ENCODE measurements around the gene CCL4. TPM values are rescaled to one million over a fixed set of nuclear protein-coding genes. Genes with fewer than 3 reads are reported as not detected.

The CCL4 gene
- total RNA-seq, 4 donors from 2014 or later = 1.0 to 2.5 (median 1.5) TPM

- Histone ChIP-seq H3K9me3 (no peaks in the 10 kb centered on the region), H3K4me1 (no peaks in the 10 kb centered on the region), H3K36me3 (no peaks in the 10 kb centered on the region), H3K27me3 (no peaks in the 10 kb centered on the region), H3K4me3 (no peak overlapping the region), H3K27ac (no peak overlapping the region)
- TF ChIP-seq, protein P1, sequence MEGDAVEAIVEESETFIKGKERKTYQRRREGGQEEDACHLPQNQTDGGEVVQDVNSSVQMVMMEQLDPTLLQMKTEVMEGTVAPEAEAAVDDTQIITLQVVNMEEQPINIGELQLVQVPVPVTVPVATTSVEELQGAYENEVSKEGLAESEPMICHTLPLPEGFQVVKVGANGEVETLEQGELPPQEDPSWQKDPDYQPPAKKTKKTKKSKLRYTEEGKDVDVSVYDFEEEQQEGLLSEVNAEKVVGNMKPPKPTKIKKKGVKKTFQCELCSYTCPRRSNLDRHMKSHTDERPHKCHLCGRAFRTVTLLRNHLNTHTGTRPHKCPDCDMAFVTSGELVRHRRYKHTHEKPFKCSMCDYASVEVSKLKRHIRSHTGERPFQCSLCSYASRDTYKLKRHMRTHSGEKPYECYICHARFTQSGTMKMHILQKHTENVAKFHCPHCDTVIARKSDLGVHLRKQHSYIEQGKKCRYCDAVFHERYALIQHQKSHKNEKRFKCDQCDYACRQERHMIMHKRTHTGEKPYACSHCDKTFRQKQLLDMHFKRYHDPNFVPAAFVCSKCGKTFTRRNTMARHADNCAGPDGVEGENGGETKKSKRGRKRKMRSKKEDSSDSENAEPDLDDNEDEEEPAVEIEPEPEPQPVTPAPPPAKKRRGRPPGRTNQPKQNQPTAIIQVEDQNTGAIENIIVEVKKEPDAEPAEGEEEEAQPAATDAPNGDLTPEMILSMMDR (IDR thresholded peaks at IDR 0.05) = no peak
- no peak for TF ChIP-seq POLR2A (IDR thresholded peaks at IDR 0.05)
- intact Hi-C loops (cut with DNase I; ENCODE audit: low total_unique reads) = no loop called here
- DNase-seq = no peak
These were observed 23.7 kb downstream of the CCL4 start for GRCh38 chr17:36127199-36127893.

GRCh38 chr17:36127911-36128310, 24.3 kb downstream of the CCL4 start:
- Histone ChIP-seq H3K27me3 (no peaks in the 10 kb centered on the region), H3K27ac (no peak overlapping the region), H3K9me3 (no peaks in the 10 kb centered on the region), H3K4me1 (no peaks in the 10 kb centered on the region), H3K4me3 (no peak overlapping the region), H3K36me3 (no peaks in the 10 kb centered on the region)
- TF ChIP-seq, protein P1 (IDR thresholded peaks at IDR 0.05) = no peak
- no peak for TF ChIP-seq POLR2A (IDR thresholded peaks at IDR 0.05)
- no peak for DNase-seq
- intact Hi-C loops (cut with DNase I; ENCODE audit: low total_unique reads) = no loop called here

DNA sequence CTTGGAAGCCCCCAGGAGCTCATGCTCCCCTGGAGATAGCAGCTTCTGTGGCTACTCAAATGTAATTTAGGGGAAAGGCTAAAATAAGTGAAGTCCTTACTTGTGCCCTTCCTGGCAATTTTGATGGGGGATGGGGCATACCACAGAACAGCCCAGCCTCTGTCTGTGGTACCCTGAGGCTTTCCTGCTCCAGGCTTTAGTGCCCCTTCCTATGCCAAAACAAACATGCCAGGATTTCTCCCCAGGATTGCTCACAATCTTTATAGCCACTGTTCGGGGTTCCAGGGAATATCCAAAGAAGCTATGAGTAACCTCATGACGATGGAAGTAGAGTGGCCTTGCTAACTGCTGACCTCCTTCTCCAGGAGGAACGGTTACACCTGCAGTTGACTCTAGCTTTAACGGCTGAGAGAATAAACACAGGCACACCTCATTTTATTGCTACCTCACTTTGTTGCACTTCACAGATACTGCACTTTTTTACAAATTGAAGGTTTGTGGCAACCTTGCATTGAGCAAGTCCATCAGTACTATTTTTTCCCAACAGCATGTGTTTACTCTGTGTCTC, 24.9 kb downstream of the CCL4 start:
- no peaks in the 10 kb centered on the region for H3K4me1 ChIP-seq
- no peaks in the 10 kb centered on the region for H3K27me3 ChIP-seq
- H3K27ac ChIP-seq = no peak overlapping the region
- H3K4me3 ChIP-seq = no peak overlapping the region
- no peak for DNase-seq
- no peaks in the 10 kb centered on the region for H3K36me3 ChIP-seq
- H3K9me3 ChIP-seq = no peaks in the 10 kb centered on the region
- intact Hi-C loops (cut with DNase I; ENCODE audit: low total_unique reads) = no loop called here
- TF ChIP-seq, protein P1 (IDR thresholded peaks at IDR 0.05) = no peak
- TF ChIP-seq POLR2A (IDR thresholded peaks at IDR 0.05) = no peak

DNA sequence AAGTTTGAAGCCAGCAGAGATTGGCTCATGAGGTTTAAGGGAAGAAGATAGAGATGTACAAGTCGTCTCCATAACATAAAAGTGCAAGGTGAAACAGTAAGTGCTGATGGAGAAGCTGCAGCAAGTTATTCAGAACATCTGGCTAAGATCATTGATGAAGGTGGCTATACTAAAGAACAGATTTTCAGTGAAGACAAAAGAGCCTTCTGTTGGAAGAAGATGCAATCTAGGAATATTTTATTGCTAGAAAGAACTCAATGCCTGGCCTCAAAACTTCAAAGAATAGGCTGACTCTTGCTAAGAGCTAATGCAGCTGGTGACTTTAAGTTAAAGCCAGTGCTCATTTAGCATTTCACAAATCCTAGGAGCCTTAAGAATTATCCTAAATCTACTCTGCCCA, 26.0 kb downstream of the CCL4 start:
- Histone ChIP-seq H3K27ac (no peak overlapping the region), H3K9me3 (no peaks in the 10 kb centered on the region), H3K36me3 (no peaks in the 10 kb centered on the region), H3K4me1 (no peaks in the 10 kb centered on the region), H3K27me3 (no peaks in the 10 kb centered on the region), H3K4me3 (no peak overlapping the region)
- no peak for DNase-seq
- intact Hi-C loops (cut with DNase I; ENCODE audit: low total_unique reads) = no loop called here
- TF ChIP-seq, protein P1 (IDR thresholded peaks at IDR 0.05) = no peak
- no peak for TF ChIP-seq POLR2A (IDR thresholded peaks at IDR 0.05)

DNA sequence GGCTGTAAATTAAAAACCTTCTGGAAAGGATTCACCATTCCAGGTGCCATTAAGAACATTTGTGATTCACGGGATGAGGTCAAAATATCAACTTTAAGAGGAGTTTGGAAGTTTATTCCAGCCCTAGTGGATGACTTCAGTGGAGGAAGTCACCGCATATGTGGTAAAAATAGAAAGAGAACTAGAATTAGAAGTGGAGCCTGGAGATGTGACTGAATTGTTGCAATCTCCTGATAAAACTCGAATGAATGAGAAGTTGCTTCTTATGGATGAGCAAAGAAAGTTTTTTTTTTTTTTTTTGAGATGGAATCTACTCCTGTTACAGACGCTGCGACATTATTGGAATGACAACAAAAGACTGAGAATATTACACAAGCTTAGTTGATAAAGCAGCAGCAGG, 26.7 kb downstream of the CCL4 start:
- H3K4me3 ChIP-seq = no peak overlapping the region
- no peaks in the 10 kb centered on the region for H3K4me1 ChIP-seq
- H3K27ac ChIP-seq = no peak overlapping the region
- DNase-seq = no peak
- no peaks in the 10 kb centered on the region for H3K9me3 ChIP-seq
- no peaks in the 10 kb centered on the region for H3K27me3 ChIP-seq
- no peaks in the 10 kb centered on the region for H3K36me3 ChIP-seq
- TF ChIP-seq POLR2A (IDR thresholded peaks at IDR 0.05) = no peak
- TF ChIP-seq, protein P1 (IDR thresholded peaks at IDR 0.05) = no peak
- intact Hi-C loops (cut with DNase I; ENCODE audit: low total_unique reads) = no loop called here

Data from uterus (tissue), 4 donors.